H7 (cell line): ENCODE results near the gene MBTPS2. TPM values are rescaled to one million over a fixed set of nuclear protein-coding genes. Genes with fewer than 3 reads are reported as not detected.

Source experiments
- DNase-seq: peaks from one replicate; pipeline ENCODE4 v3.0.0; 2012
- H3K27me3 ChIP-seq: 2 replicates; pipeline ENCODE4 v1.6.0; 2011; ENCODE audit warnings: mild to moderate bottlenecking, low read length; ENCODE audit not compliant: control insufficient read depth, insufficient read depth
- H3K36me3 ChIP-seq: replicated peaks from 2 replicates; pipeline ENCODE4 v1.5.1; 2011; ENCODE audit warnings: low read length; ENCODE audit not compliant: control insufficient read depth, insufficient read depth
- H3K4me3 ChIP-seq: 2 replicates; pipeline ENCODE4 v1.5.1; 2011; ENCODE audit warnings: low read depth, mild to moderate bottlenecking, control low read depth, low read length, moderate library complexity; ENCODE audit not compliant: insufficient read depth
- total RNA-seq: library from RNA; depleted of rRNA; stranded (reverse); fragments of >200 nt; shearing (Covaris generic); gene quantifications from 2 replicates; pipeline ENCODE4 v1.2.3, GENCODE V29; 2014; rRNA removed

MBTPS2 gene
- total RNA-seq, 1 experiment from 2014 or later: 3.6 TPM

DNA sequence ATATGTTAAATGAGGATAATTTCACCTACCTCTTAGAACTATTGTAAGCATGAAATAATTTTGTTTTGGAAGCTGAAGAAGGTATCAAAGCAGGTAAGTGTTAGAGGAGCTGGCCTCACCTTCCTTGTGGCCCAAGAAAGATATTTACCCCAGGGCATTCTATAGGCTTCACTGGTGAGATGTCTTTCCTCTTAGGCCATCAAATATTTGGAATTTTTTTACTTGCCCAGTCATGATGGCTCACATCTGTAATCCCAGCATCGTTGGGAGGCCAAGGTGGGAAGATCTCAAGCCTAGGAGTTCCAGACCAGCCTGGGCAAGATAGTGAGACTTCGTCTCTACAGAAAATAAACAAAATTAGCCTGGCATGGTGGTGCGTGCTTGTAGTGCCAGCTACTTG lies 95.0 kb downstream of the MBTPS2 start:
- Histone ChIP-seq H3K36me3 (no peaks in the 10 kb centered on the region), H3K27me3 (no peaks in the 10 kb centered on the region), H3K4me3 (no peak overlapping the region)
- DNase-seq: no peak

Other genes with a start within 250 kb of the MBTPS2 start
- gene KLHL34, start 181.3 kb upstream of the MBTPS2 start, total RNA-seq: not detected in 2 replicates
- 1.9 TPM in 1 of 2 replicates, not detected in the other for gene SMPX, start 81.5 kb upstream of the MBTPS2 start, total RNA-seq
- gene YY2, start 16.4 kb downstream of the MBTPS2 start, total RNA-seq: 0.10 and 0.30 TPM in 2 replicates
- 396 and 418 TPM in 2 replicates for gene SMS, start 101.1 kb downstream of the MBTPS2 start, total RNA-seq
- 0.04 and 0.07 TPM in 2 replicates for gene PHEX, start 192.7 kb downstream of the MBTPS2 start, total RNA-seq